GM15510 (cell line): ENCODE data around the gene INKA2.

Experiments
- POLR2A ChIP-seq: IDR thresholded peaks from 3 replicates; pipeline ENCODE4 v1.6.1; 2011; ENCODE audit warnings: borderline replicate concordance; ENCODE audit not compliant: insufficient read length; ENCODE audit errors: extremely low read depth

The INKA2 gene

DNA sequence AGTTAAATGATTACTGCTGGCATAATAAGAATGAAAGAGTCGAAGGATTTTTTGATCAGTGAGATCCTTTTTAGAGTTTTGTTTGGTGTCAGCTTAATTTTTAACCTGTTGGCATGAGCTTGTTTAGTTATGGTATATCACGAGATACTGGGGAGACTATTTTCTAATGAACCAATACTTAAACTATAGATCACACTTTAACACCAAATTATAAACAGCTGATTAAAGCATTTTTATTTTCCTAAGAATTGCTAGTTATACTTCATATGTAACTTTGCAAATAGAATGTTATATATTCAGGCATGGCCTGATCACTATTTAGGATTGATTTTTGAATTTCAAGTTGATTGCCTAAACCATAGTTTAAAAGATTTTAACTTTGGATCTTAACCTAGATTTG, 22.5 kb upstream of the INKA2 start:
- TF ChIP-seq POLR2A: no peak

DNA sequence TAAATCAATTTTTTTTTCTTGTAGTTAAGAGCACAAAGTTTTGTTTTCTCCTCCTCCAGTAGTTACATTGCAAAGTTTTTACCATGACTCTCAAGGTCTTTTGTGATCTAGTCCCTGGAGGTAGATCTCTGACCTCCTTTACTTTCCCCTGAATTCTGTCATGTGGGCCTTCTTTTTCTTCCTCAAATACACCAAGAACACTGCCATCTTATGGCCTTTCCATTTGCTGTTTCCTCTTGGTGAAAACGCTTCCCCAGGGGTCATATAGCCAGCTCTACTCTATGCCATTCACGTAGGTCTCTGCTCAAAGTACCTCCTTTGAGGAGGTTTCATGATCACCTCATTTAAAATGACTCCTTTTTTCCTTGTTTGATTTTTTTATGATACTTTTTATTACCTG, 19.2 kb upstream of the INKA2 start:
- no peak for TF ChIP-seq POLR2A

GRCh38 chr1:111756124-111756513, 16.9 kb upstream of the INKA2 start:
- no peak for TF ChIP-seq POLR2A

- peak; percentile 82 for TF ChIP-seq POLR2A
Measured at GRCh38 chr1:111755331-111756123, 16.3 kb upstream of the INKA2 start, which contains the start of gene DDX20. Gene DDX20, plus strand, starts transcription at chr1:111755901. Its CDS starts 24 bp downstream, at chr1:111755925.

- TF ChIP-seq POLR2A: no peak
Measured at GRCh38 chr1:111754984-111755330, 15.8 kb upstream of the INKA2 start.

DNA sequence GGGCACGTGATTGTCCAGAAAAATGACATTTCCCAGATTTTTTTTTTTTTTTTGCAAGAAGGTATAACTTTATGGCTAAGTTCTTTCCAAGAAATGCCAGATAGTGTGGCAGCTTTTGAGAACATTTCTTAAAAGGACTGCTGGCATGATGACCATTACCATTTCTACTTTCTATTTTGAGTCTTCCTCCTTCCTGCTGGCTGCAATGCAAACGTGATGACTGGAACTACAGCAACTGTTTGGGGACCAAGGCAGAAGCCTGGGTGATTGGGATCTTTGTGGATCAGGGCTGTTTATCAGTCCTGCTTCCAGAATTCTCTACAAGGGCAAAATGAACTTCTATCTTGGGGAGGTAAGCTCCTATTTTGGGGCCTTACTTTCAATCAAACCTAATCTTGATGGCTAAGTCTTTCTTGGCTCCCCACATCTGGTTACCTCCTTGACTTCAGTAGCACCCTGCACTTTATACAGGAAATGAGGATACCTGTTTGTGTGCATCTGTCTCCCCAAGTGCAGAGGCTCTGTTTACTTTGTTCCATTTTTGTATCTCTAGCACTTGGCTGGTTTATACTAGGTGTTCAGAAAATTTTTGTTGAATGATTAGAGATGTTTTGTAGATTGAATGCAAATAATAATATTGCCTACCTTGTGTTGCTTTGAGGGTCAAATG, 12.8 kb upstream of the INKA2 start:
- no peak for TF ChIP-seq POLR2A

DNA sequence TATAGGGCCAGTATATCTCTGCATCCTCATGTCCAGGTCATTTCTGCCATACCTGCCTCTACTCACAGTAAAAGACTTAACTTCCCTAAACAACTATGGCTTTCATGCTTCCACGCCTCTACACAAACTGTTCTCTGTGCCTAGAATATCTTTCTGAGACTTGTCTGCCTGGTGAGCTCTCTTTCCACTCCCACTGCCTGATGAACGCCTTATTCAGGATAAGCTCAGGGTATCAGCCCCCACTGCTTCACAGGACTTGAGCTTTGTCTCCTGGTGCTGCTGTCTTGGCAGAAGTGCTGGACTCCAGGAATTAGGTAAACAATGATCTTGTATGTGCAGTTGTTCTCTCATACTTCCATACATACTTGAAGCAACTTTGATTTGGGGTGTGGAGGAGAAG, 11.7 kb upstream of the INKA2 start:
- TF ChIP-seq POLR2A: no peak

- no peak for TF ChIP-seq POLR2A
Measured at GRCh38 chr1:111749628-111750027, 10.4 kb upstream of the INKA2 start.

DNA sequence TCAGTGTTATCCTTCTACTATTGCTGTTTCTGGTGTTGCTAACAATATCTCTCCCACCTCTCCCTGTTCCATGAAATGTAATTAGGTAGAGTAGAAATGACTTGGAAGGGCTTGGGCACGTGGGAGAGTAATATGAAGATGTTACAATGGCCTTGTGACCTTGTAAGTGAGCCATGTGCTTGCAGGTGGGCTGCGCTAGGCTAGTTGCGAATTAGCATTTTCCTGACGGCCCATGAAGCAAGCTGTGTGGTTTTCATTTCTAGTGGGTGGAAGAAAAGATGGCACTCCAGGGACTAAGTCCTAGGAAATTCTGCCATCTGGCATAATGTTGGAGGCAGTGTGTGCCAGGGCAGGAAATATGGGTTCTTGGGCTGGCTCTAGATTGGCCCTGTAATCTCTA, 8.8 kb upstream of the INKA2 start:
- TF ChIP-seq POLR2A: no peak

DNA sequence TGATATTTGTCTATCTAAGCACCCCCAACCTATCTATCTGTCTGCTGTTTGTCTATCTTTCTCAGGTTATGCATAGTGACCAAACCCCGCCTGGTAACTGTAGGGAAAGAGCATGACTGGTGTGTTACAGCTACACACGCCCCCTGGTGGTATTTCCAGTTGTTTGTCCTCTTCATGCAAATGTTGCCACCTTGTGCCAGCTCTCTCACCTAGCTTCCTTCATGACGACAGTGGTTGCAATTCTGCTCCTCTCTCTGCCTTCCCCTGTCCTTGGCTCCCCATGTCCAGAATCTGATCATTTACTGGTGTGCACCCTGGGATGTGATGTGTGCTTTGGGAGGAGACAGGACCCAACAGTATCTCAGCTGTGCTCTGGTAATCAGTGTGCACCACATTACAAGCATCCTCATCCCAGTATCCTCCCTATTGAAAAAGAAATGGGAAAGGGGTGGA, 8.1 kb upstream of the INKA2 start:
- TF ChIP-seq POLR2A: no peak

DNA sequence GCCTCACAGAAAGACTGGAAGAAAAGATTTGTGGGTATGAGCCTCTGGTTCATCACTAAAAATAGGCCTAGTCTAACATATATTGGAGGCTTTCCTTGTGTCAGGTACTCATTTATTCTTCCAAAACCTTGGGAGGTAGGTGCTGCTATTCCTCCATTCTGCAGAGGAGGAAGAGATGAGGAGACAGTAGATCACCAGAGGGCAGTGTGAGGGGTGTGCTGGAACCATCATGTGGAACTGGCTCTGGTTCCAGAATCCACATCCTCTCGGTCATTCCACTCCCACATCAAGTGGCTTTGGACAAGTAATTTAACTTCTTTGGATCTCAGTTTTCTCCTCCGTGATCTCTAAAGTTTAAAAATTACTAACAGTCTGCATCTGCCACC, 7.4 kb upstream of the INKA2 start:
- TF ChIP-seq POLR2A: no peak

DNA sequence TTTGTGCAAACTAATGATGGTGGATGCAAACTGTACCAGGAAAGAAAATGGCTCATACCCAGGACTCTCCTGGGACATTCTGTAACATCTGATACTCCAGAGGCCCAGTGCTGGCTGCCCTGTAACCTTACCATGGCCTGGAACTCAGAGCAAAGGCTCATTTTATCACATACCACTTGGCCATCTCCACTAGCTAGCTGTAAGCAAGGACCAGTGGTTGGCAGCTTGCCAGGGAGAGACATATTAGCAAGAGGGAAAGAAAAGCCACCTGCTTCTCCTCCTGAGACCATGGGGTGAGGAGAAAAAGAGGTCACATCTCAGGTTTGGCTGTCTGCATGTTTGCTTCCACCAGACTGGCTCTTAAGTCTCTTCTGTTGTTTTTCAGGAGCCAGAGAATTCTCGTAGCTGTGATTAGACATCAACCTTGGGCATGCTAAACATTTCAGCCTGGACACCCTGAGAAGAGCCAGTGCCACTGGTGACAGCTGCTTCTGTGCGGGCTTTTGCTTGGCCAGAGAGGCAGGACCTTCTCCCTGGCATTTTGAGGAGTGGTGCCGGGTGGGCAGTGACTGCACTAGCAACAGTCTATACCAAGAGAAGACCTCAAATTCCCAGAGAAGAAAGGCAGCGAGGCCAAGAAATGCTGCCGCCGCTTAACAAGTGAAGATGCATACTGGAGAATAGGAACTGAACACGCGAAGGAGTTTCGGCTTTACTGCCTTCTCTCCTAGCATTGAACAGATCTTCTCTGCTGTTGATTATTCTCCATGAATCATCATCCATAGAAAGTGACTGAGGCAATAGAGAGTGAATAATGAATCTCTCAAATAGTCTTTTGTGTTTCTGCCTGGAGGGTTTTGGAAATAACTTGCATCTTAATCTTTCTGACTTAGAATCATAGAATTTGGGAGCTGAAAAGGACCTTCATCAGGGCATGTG, 6.7 kb upstream of the INKA2 start:
- no peak for TF ChIP-seq POLR2A

- TF ChIP-seq POLR2A: no peak
Measured at GRCh38 chr1:111743679-111744101, 4.5 kb upstream of the INKA2 start.

DNA sequence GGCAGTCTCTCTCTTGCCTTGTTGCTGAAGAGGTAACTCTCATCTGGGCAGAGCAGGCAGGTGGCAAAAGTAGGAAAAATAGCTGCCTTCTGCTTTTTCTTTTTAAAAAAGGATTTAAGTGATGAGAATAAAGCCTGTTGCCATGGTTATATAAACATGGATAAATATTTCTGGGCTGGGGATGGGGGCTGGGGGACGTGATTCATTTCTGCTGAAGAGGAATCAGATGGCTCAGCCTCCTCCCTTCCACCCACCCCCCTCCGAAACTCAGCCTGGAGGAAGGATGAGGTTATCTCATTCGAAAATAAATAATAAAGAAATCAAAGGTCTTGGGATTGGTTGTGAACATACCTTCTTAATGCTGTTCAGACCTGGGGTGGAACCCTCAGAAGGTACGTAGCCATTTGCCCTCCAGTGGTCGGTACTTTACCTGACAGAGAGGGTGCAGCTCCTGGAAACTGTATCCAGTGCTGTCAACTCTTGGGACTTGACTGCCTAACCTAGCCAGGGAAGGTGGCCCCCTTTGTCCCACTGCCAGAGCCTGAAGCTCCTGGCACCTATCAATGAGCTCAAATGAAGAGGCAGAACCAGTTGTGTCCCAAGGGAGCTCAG, 3.8 kb upstream of the INKA2 start:
- no peak for TF ChIP-seq POLR2A

GRCh38 chr1:111739925-111740765, 950 bp upstream of the INKA2 start:
- no peak for TF ChIP-seq POLR2A
